Measurements from ENCODE around the gene PPP3R1. TPM values are rescaled to one million over a fixed set of nuclear protein-coding genes. Genes with fewer than 3 reads are reported as not detected.

PPP3R1 gene
- total RNA-seq, 8 experiments from 2014 or later: 26.4 to 55.1 (median 39.6) TPM

- Histone ChIP-seq H3K27ac (no peak overlapping the region), H3K4me3 (no peak overlapping the region), H3K4me1 (replicated peaks in 1 of 2) (peaks cover 3 to 6% of the 10 kb centered on the region in 2 donors)
- in situ Hi-C loops (cut with MboI; ENCODE audit: low pct_unique_long_range_greater_than_20kb in 2 of 9, low sequenced_read_pairs in 9 of 9, unreplicated experiment in 9 of 9): no loop called here
- ATAC-seq (replicated peaks in 6 of 8): no peak
- WGBS, 10 experiments: 20 to 100% (median 72%) methylated on average over 1 to 2 of the region's 2 CpGs; no CpG with 5 or more reads in 1 of the 10 experiments
Measured at GRCh38 chr2:68223419-68223818, 28.9 kb downstream of the PPP3R1 start.

- ATAC-seq (replicated peaks in 6 of 8): no peak
- peaks cover 3 to 9% of the 10 kb centered on the region in 2 donors for H3K4me1 ChIP-seq (replicated peaks in 1 of 2)
- H3K27ac ChIP-seq: peak overlapping the region in 1 of 2 donors; percentile 20
- WGBS, 10 experiments: 83 to 100% (median 100%) methylated on average over 1 of the region's 1 CpG
- in situ Hi-C loops (cut with MboI; ENCODE audit: low pct_unique_long_range_greater_than_20kb in 2 of 9, low sequenced_read_pairs in 9 of 9, unreplicated experiment in 9 of 9): no loop called here
- H3K4me3 ChIP-seq: no peak overlapping the region
Measured at GRCh38 chr2:68222287-68222686, 30.0 kb downstream of the PPP3R1 start.

GRCh38 chr2:68218343-68218901, 33.9 kb downstream of the PPP3R1 start:
- in situ Hi-C loops (cut with MboI; ENCODE audit: low pct_unique_long_range_greater_than_20kb in 2 of 9, low sequenced_read_pairs in 9 of 9, unreplicated experiment in 9 of 9): no loop called here
- 33 to 100% (median 95%) methylated on average over 1 of the region's 1 CpG; no CpG with 5 or more reads in 1 of the 10 experiments for WGBS, 10 experiments
- ATAC-seq (replicated peaks in 6 of 8): no peak

DNA sequence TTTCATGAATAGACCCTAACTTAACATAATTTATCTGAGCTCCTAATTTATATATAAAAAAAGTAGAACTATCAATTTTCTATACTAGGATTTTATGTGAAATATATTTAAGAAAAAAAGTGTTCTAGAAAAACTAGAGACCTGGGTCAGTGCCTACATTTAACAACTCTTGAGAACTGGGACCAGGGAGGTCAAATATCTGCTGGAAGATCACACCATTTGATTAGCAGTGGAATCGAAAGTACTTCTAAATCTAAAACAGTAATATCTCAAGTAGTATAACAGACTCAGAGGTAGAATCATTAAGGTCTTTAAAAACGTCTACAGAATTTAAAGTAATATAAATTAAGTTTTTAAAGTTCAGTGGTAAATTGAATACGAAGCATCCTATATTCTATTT, 34.6 kb downstream of the PPP3R1 start:
- Histone ChIP-seq H3K4me1 (replicated peaks in 1 of 2) (peaks cover 3 to 8% of the 10 kb centered on the region in 2 donors), H3K4me3 (no peak overlapping the region), H3K27ac (no peak overlapping the region)
- 21 to 100% (median 78%) methylated on average over 1 to 3 of the region's 3 CpGs for WGBS, 10 experiments
- ATAC-seq (replicated peaks in 6 of 8): no peak
- in situ Hi-C loops (cut with MboI; ENCODE audit: low pct_unique_long_range_greater_than_20kb in 2 of 9, low sequenced_read_pairs in 9 of 9, unreplicated experiment in 9 of 9): no loop called here

More at GRCh38 chr2:68218343-68218901, 33.9 kb downstream of the PPP3R1 start:
- H3K4me3 ChIP-seq: no peak overlapping the region
- H3K4me1 ChIP-seq (replicated peaks in 1 of 2): peaks cover 3 to 9% of the 10 kb centered on the region in 2 donors
- H3K27ac ChIP-seq: no peak overlapping the region

DNA sequence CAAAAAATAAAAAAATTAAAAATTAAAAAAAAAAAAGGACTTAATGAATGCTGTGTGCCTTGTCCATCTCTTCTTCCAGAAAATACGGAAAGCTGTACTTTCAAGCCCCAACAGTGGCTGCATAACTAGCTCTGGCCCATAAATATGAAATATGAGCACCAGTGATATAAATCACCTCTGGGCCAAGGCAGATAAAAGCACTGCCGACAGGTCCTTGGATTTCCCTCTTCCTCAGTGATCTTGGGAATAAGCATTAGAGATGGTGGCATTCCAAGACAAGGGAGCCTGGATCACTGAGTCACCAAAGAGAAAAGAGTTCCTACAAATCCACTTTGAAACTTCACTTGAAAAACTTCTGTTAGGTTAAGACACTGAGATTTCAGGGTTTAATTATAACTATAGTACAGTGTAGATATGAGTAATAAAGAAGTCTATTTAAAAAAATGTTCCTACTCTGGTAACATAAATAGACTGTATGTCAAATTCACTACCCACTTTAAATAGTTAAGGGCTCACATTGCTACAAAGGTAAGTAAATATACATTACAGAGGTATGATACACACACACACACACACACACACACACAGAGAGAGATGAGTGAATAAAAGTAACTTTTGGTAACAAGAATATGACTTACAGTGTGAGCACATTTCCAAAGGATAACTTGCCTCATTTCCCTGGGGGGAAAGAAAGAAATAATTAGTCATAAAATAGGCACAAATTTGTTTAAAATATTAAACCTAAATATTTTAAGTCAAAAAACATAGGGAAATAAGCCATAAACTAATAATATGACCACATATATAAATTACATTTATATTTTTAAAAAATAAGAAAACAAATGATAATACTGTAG, 35.6 kb downstream of the PPP3R1 start:
- Histone ChIP-seq H3K4me1 (replicated peaks in 1 of 2) (peaks cover 0 to 2% of the 10 kb centered on the region in 2 donors), H3K4me3 (no peak overlapping the region), H3K27ac (no peak overlapping the region)
- in situ Hi-C loops (cut with MboI; ENCODE audit: low pct_unique_long_range_greater_than_20kb in 2 of 9, low sequenced_read_pairs in 9 of 9, unreplicated experiment in 9 of 9): no loop called here
- ATAC-seq (replicated peaks in 6 of 8): peak in 3 of 8 experiments; percentile 46 to 55 (median 50)
- 14 to 81% (median 56%) methylated on average over 1 to 2 of the region's 2 CpGs; no CpG with 5 or more reads in 2 of the 10 experiments for WGBS, 10 experiments

- no peak overlapping the region for H3K27ac ChIP-seq
- in situ Hi-C loops (cut with MboI; ENCODE audit: low pct_unique_long_range_greater_than_20kb in 2 of 9, low sequenced_read_pairs in 9 of 9, unreplicated experiment in 9 of 9): no loop called here
- WGBS, 10 experiments: 69 to 100% (median 89%) methylated on average over 2 to 5 of the region's 5 CpGs
- H3K4me1 ChIP-seq (replicated peaks in 1 of 2): peaks cover 0 to 2% of the 10 kb centered on the region in 2 donors
- no peak overlapping the region for H3K4me3 ChIP-seq
- no peak for ATAC-seq (replicated peaks in 6 of 8)
Measured at GRCh38 chr2:68214381-68214780, 38.0 kb downstream of the PPP3R1 start.

DNA sequence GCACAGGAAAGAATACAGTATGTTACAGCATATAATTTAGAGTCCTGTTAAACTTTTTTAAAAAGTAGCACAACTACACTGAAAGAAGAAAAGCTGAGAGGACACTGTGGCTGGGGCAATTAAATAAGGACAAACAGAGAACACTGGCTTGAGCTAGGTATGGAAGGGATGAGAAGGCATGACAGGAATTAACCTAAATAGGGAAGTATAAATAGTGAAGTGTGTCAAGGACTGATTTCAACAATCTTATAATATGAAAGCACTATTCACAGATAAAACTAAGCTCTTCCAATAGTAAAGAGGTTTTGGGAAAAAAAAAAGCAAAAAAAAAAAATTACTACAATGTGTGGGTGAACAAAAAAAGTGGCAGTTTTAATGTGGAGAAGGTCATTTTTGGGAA, 45.5 kb downstream of the PPP3R1 start:
- Histone ChIP-seq H3K4me3 (no peak overlapping the region), H3K4me1 (replicated peaks in 1 of 2) (no peaks in the 10 kb centered on the region), H3K27ac (no peak overlapping the region)
- in situ Hi-C loops (cut with MboI; ENCODE audit: low pct_unique_long_range_greater_than_20kb in 2 of 9, low sequenced_read_pairs in 9 of 9, unreplicated experiment in 9 of 9): no loop called here
- no peak for ATAC-seq (replicated peaks in 6 of 8)

GRCh38 chr2:68203587-68203986, 48.7 kb downstream of the PPP3R1 start:
- H3K4me3 ChIP-seq: no peak overlapping the region
- H3K4me1 ChIP-seq (replicated peaks in 1 of 2): no peaks in the 10 kb centered on the region
- in situ Hi-C loops (cut with MboI; ENCODE audit: low pct_unique_long_range_greater_than_20kb in 2 of 9, low sequenced_read_pairs in 9 of 9, unreplicated experiment in 9 of 9): no loop called here
- no peak for ATAC-seq (replicated peaks in 6 of 8)
- 20 to 100% (median 79%) methylated on average over 1 to 3 of the region's 3 CpGs; no CpG with 5 or more reads in 1 of the 10 experiments for WGBS, 10 experiments
- no peak overlapping the region for H3K27ac ChIP-seq

DNA sequence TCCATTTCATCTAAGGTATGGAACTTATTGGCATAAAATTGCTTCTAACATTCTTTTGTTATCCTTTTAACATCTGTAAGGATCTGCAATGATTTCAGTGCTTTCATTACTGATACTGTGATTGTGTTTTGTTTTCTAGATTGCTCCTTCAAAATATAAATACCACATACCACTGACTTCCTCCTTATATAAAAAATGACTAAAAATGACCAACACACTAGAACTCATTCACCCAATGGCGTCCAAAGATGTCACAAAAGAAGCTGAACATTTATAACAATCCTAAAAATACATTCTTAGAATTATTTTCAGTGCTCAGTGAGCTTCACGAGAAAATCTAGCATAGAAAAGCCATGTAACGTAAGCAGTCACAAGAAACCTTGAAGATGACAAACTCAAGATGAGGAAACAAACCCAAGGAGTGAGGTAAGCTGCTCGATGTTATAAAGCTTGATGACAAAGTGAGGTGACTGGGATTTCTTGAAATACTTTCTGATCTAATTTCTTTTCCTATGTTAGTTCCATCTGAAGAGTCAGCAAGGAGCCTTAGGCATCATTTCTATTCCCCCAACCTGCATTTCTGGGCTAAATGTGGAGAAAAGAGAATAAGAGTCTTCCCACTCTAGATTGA, 52.1 kb downstream of the PPP3R1 start:
- no peaks in the 10 kb centered on the region for H3K4me1 ChIP-seq (replicated peaks in 1 of 2)
- ATAC-seq (replicated peaks in 6 of 8): peak in 1 of 8 experiments; percentile 61
- H3K27ac ChIP-seq: no peak overlapping the region
- in situ Hi-C loops (cut with MboI; ENCODE audit: low pct_unique_long_range_greater_than_20kb in 2 of 9, low sequenced_read_pairs in 9 of 9, unreplicated experiment in 9 of 9): no loop called here
- 80 to 100% (median 94%) methylated on average over 1 to 4 of the region's 4 CpGs for WGBS, 10 experiments
- no peak overlapping the region for H3K4me3 ChIP-seq

DNA sequence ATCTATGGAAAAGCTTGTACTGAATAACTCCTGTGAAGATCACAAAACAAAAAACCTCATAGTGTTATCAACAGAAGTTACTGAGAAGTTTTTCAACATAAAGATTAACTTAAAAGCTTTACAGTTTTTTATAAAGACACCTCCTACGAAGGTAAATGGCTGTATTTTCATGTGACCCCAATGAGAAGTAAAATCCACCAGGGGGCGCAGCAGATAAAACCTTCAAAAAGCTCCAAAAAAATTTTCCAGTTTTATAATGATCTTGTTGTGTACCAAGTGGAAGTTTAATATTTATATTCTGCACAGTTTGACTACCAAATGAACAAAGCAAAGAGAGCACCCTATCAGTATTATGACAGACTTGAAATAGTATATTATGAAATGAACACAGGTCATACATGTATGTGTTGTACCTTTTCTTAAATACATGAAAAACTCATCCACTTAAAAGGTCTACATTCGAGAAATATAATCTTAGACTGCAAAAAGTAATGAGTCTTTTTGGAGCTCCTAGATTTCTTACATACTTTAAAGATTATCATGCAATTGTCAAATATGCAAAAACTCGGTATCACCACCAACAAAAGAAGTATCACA, 56.1 kb downstream of the PPP3R1 start:
- ATAC-seq (replicated peaks in 6 of 8): no peak
- Histone ChIP-seq H3K4me1 (replicated peaks in 1 of 2) (no peaks in the 10 kb centered on the region), H3K4me3 (no peak overlapping the region), H3K27ac (no peak overlapping the region)
- in situ Hi-C loops (cut with MboI; ENCODE audit: low pct_unique_long_range_greater_than_20kb in 2 of 9, low sequenced_read_pairs in 9 of 9, unreplicated experiment in 9 of 9): no loop called here
- WGBS, 10 experiments: 55 to 92% (median 82%) methylated on average over 2 to 4 of the region's 4 CpGs

- in situ Hi-C loops (cut with MboI; ENCODE audit: low pct_unique_long_range_greater_than_20kb in 2 of 9, low sequenced_read_pairs in 9 of 9, unreplicated experiment in 9 of 9): no loop called here
- no peak overlapping the region for H3K27ac ChIP-seq
- no peak for ATAC-seq (replicated peaks in 6 of 8)
- no peak overlapping the region for H3K4me3 ChIP-seq
- H3K4me1 ChIP-seq (replicated peaks in 1 of 2): no peaks in the 10 kb centered on the region
Measured at GRCh38 chr2:68195096-68195495, 57.2 kb downstream of the PPP3R1 start.

DNA sequence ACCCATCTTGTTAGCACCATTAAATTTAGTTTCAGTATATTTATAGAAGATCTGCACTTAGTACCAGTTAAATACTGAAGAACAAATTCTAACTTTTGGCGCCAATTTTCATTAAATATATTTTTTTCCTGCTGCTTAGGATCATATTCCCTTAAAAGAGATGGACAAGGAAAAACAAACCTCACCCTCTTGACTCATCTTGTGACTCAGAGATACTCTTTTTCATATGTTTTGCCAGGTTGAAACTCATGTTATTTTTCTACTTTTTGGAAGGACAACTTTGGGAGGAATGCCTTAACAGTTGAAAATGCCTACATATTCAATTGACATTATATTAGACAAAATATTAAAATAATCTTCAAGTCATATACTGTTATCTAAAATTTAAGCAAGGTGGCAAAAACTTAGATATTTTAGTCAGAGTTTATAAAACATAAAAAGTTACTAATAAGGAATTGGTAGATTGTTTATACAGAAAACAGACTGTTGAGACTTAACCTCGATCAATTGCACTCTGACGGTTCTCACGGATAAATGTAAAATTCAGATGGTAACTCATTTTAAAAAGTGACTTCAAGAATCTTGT, 58.5 kb downstream of the PPP3R1 start:
- ATAC-seq (replicated peaks in 6 of 8): peak in 2 of 8 experiments; percentile 8 to 13
- Histone ChIP-seq H3K27ac (no peak overlapping the region), H3K4me3 (no peak overlapping the region), H3K4me1 (replicated peaks in 1 of 2) (no peaks in the 10 kb centered on the region)
- WGBS, 10 experiments: 18 to 100% (median 95%) methylated on average over 3 to 4 of the region's 4 CpGs
- in situ Hi-C loops (cut with MboI; ENCODE audit: low pct_unique_long_range_greater_than_20kb in 2 of 9, low sequenced_read_pairs in 9 of 9, unreplicated experiment in 9 of 9): no loop called here

GRCh38 chr2:68193144-68193543, 59.2 kb downstream of the PPP3R1 start:
- in situ Hi-C loops (cut with MboI; ENCODE audit: low pct_unique_long_range_greater_than_20kb in 2 of 9, low sequenced_read_pairs in 9 of 9, unreplicated experiment in 9 of 9): no loop called here
- ATAC-seq (replicated peaks in 6 of 8): no peak
- H3K27ac ChIP-seq: no peak overlapping the region
- H3K4me1 ChIP-seq (replicated peaks in 1 of 2): no peaks in the 10 kb centered on the region
- 11 to 100% (median 53%) methylated on average over 1 to 3 of the region's 3 CpGs; no CpG with 5 or more reads in 2 of the 10 experiments for WGBS, 10 experiments
- no peak overlapping the region for H3K4me3 ChIP-seq
